Fibroblast of lung (primary cell): ENCODE measurements around the gene DNMBP. TPM values are rescaled to one million over a fixed set of nuclear protein-coding genes. Genes with fewer than 3 reads are reported as not detected.

ENCODE experiments used
- DNase-seq, 2 donors: peaks; one replicate each; pipeline versions ENCODE4 v3.0.0 to v3.0.0-alpha.2; 2010; ENCODE audit warnings: low read depth in 2 of 2
- H2AFZ ChIP-seq: 2 replicates; pipeline ENCODE4 v1.5.1; 2012; ENCODE audit warnings: low read length, control low read depth, inconsistent platforms
- H3K27ac ChIP-seq: 2 replicates; pipeline ENCODE4 v1.5.1; 2011; ENCODE audit warnings: low read length, control low read depth; ENCODE audit not compliant: insufficient read depth
- H3K27me3 ChIP-seq: 2 replicates; pipeline ENCODE4 v1.5.1; 2011; ENCODE audit warnings: mild to moderate bottlenecking, low read length; ENCODE audit not compliant: control insufficient read depth, insufficient read depth
- H3K36me3 ChIP-seq: 2 replicates; pipeline ENCODE4 v1.5.1; 2011; ENCODE audit warnings: low read length; ENCODE audit not compliant: control insufficient read depth, insufficient read depth
- H3K4me1 ChIP-seq: 2 replicates; pipeline ENCODE4 v1.5.1; 2011; ENCODE audit warnings: low read length; ENCODE audit not compliant: control insufficient read depth, insufficient read depth; ENCODE audit errors: extremely low read depth
- H3K4me2 ChIP-seq: 2 replicates; pipeline ENCODE4 v1.5.1; 2011; ENCODE audit warnings: low read length, control low read depth; ENCODE audit not compliant: insufficient read depth; ENCODE audit errors: extremely low read depth
- H3K4me3 ChIP-seq, 4 experiments: fragments of 200-600 bp in 1 of 4; sonication (generic) in 1 of 4; replicated peaks in 1 of 4; 2 replicates each; pipeline ENCODE4 v1.5.1; 2011 to 2016; ENCODE audit warnings: low read length in 4 of 4, low read depth in 3 of 4, mild to moderate bottlenecking in 3 of 4, control low read depth in 2 of 4, inconsistent platforms in 1 of 4, mixed read lengths in 1 of 4; ENCODE audit not compliant: insufficient read depth in 1 of 4; ENCODE audit errors: control extremely low read depth in 1 of 4
- H3K79me2 ChIP-seq: 2 replicates; pipeline ENCODE4 v1.5.1; 2012; ENCODE audit warnings: mild to moderate bottlenecking, low read length, inconsistent platforms; ENCODE audit not compliant: control insufficient read depth, insufficient read depth
- H3K9ac ChIP-seq: 2 replicates; pipeline ENCODE4 v1.5.1; 2011; ENCODE audit warnings: mild to moderate bottlenecking, low read length, control low read depth; ENCODE audit not compliant: insufficient read depth
- H3K9me3 ChIP-seq: 2 replicates; pipeline ENCODE4 v1.5.1; 2012; ENCODE audit warnings: low read depth, low read length; ENCODE audit not compliant: control insufficient read depth, insufficient read depth
- H4K20me1 ChIP-seq: 2 replicates; pipeline ENCODE4 v1.5.1; 2011; ENCODE audit warnings: low read length; ENCODE audit not compliant: control insufficient read depth, insufficient read depth; ENCODE audit errors: extremely low read depth
- CTCF ChIP-seq, 2 donors: IDR thresholded peaks in 1 of 2; conservative IDR thresholded peaks in 1 of 2; 1 replicate in 1 of 2; 2 replicates in 1 of 2; pipeline ENCODE4 v1.5.1; 2011 to 2012; ENCODE audit warnings: low read length in 2 of 2, control low read depth in 1 of 2, inconsistent platforms in 1 of 2, low read depth in 1 of 2, mild to moderate bottlenecking in 1 of 2
- EZH2 ChIP-seq: IDR thresholded peaks from 2 replicates; pipeline ENCODE4 v1.5.1; 2012; ENCODE audit warnings: low read length, control low read depth, mild to moderate bottlenecking; ENCODE audit errors: missing control alignments
- polyA plus RNA-seq, 2 donors: library from polyadenylated mRNA; depleted of rRNA in 1 of 2; stranded (reverse) in 1 of 2; unstranded in 1 of 2; fragments of >200 nt; gene quantifications; 2 replicates each; pipeline ENCODE4 v1.2.1, GENCODE V29; 2011 to 2012; ENCODE audit warnings: missing spikeins in 1 of 2
- total RNA-seq: library from RNA; depleted of rRNA; stranded (reverse); fragments of >200 nt; gene quantifications from 2 replicates; pipeline ENCODE4 v1.2.1, GENCODE V29; 2014

The DNMBP gene
- total and polyA plus RNA-seq, 2 donors (not counting 1 experiment from before 2014, with no cell fraction given) = 12.9 to 21.2 TPM

GRCh38 chr10:100022403-100022802 lies 12.7 kb upstream of the DNMBP start:
- H3K27me3 ChIP-seq = no peaks in the 10 kb centered on the region
- H3K4me1 ChIP-seq = no peaks in the 10 kb centered on the region
- H4K20me1 ChIP-seq = no peaks in the 10 kb centered on the region
- H3K4me3 ChIP-seq = no peak overlapping the region
- H2AFZ ChIP-seq = no peak overlapping the region
- no peak overlapping the region for H3K9ac ChIP-seq
- peak; percentile 46 to 77 for DNase-seq
- H3K27ac ChIP-seq = no peak overlapping the region
- no peaks in the 10 kb centered on the region for H3K79me2 ChIP-seq
- H3K9me3 ChIP-seq = no peaks in the 10 kb centered on the region
- no peaks in the 10 kb centered on the region for H3K36me3 ChIP-seq
- no peak overlapping the region for H3K4me2 ChIP-seq
- TF ChIP-seq EZH2 (no peak), CTCF (conservative IDR thresholded peaks at IDR 0.05 in 1 of 2, IDR thresholded peaks at IDR 0.05 in 1 of 2; ENCODE audit: low read depth in 1 of 2, low read length in 2 of 2) (no peak)

DNA sequence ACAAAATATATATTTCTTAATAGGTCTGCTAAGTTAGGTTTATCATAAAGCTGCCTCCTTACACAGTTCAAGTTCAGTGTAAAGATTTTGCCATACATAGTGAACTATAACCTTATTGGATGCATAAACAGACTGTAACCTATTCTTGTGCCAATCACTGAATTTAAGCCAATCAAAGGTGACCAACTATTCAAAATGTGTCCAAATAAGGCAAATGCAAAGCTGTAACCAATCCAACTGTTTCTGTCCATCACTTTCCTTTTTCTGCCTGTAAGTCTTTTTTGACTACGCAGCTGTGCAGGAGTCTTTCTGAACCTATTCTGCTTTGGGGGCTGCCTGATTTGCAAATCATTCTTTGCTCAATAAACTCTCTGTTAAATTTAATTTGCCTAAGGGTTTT lies 11.6 kb upstream of the DNMBP start:
- H3K27me3 ChIP-seq = no peaks in the 10 kb centered on the region
- no peaks in the 10 kb centered on the region for H3K79me2 ChIP-seq
- no peaks in the 10 kb centered on the region for H3K4me1 ChIP-seq
- H3K9me3 ChIP-seq = no peaks in the 10 kb centered on the region
- DNase-seq = no peak
- H2AFZ ChIP-seq = no peak overlapping the region
- no peaks in the 10 kb centered on the region for H3K36me3 ChIP-seq
- H4K20me1 ChIP-seq = no peaks in the 10 kb centered on the region
- no peak overlapping the region for H3K4me2 ChIP-seq
- H3K4me3 ChIP-seq = no peak overlapping the region
- no peak for TF ChIP-seq CTCF (conservative IDR thresholded peaks at IDR 0.05 in 1 of 2, IDR thresholded peaks at IDR 0.05 in 1 of 2; ENCODE audit: low read depth in 1 of 2, low read length in 2 of 2)
- no peak for TF ChIP-seq EZH2
- no peak overlapping the region for H3K9ac ChIP-seq
- no peak overlapping the region for H3K27ac ChIP-seq

GRCh38 chr10:100020886-100021253 lies 11.1 kb upstream of the DNMBP start:
- Histone ChIP-seq H3K9me3 (no peaks in the 10 kb centered on the region), H3K36me3 (no peaks in the 10 kb centered on the region), H3K4me2 (no peak overlapping the region), H3K79me2 (no peaks in the 10 kb centered on the region), H4K20me1 (no peaks in the 10 kb centered on the region), H3K27me3 (no peaks in the 10 kb centered on the region), H3K4me1 (no peaks in the 10 kb centered on the region), H2AFZ (no peak overlapping the region), H3K9ac (no peak overlapping the region), H3K4me3 (no peak overlapping the region), H3K27ac (no peak overlapping the region)
- no peak for TF ChIP-seq EZH2
- TF ChIP-seq CTCF (conservative IDR thresholded peaks at IDR 0.05 in 1 of 2, IDR thresholded peaks at IDR 0.05 in 1 of 2; ENCODE audit: low read depth in 1 of 2, low read length in 2 of 2) = no peak
- DNase-seq = no peak
